IPS-18a (cell line): ENCODE measurements around the gene SMOC2.
"Not testable (repeated sequence)": the region's sequence is repeated elsewhere in the genome, so short reads cannot be mapped to it uniquely, and the experiment has no call there.

ENCODE experiments used
- H3K27ac ChIP-seq: one replicate; pipeline ENCODE4 v1.5.1; 2013; ENCODE audit warnings: low read length
- H3K27me3 ChIP-seq: one replicate; pipeline ENCODE4 v1.6.1; 2013; ENCODE audit warnings: mild to moderate bottlenecking, low read length; ENCODE audit not compliant: control insufficient read depth, insufficient read depth
- H3K36me3 ChIP-seq: one replicate; pipeline ENCODE4 v1.6.1; 2013; ENCODE audit warnings: low read depth, low read length; ENCODE audit not compliant: control insufficient read depth
- H3K4me1 ChIP-seq: one replicate; pipeline ENCODE4 v1.6.1; 2013; ENCODE audit warnings: low read depth, low read length; ENCODE audit not compliant: control insufficient read depth
- H3K4me3 ChIP-seq: one replicate; pipeline ENCODE4 v1.5.1; 2013; ENCODE audit warnings: low read length
- H3K9ac ChIP-seq: one replicate; pipeline ENCODE4 v1.6.1; 2013; ENCODE audit warnings: mild to moderate bottlenecking, low read length, moderate library complexity
- H3K9me3 ChIP-seq: one replicate; pipeline ENCODE4 v1.6.1; 2013; ENCODE audit warnings: low read depth, low read length; ENCODE audit not compliant: control insufficient read depth

SMOC2 gene

DNA sequence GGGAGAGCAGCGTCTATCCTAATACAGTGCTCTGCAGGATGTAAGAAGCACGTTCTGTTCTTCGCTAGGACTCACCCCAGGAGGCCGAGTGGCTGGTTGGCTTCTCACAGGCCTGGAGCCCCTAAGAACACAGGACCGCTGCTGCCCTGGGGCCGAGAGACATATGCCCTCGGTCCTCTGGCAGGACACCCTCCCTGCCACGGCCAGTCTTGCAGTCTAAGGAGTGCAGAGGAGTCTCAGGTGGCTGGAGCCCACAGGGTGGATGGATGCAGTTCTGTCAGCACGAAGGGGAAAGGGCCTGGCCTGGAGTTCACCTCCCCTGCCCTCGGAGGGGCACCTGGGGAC, 96.5 kb downstream of the SMOC2 start:
- Histone ChIP-seq H3K9me3 (no peaks in the 10 kb centered on the region), H3K4me3 (no peak overlapping the region), H3K4me1 (peaks cover 17% of the 10 kb centered on the region), H3K9ac (no peak overlapping the region), H3K27me3 (no peaks in the 10 kb centered on the region), H3K27ac (no peak overlapping the region), H3K36me3 (no peaks in the 10 kb centered on the region)

- not testable (repeated sequence) for H3K27ac ChIP-seq, H3K9ac ChIP-seq, H3K9me3 ChIP-seq, H3K27me3 ChIP-seq, H3K4me3 ChIP-seq, H3K36me3 ChIP-seq
- peaks cover 17% of the 10 kb centered on the region for H3K4me1 ChIP-seq
Observed at GRCh38 chr6:168538188-168538891, 97.4 kb downstream of the SMOC2 start.

- peaks cover 17% of the 10 kb centered on the region for H3K4me1 ChIP-seq
- H3K36me3 ChIP-seq, result no peaks in the 10 kb centered on the region
- no peak overlapping the region for H3K27ac ChIP-seq
- no peak overlapping the region for H3K4me3 ChIP-seq
- no peak overlapping the region for H3K9ac ChIP-seq
- no peaks in the 10 kb centered on the region for H3K9me3 ChIP-seq
- H3K27me3 ChIP-seq, result no peaks in the 10 kb centered on the region
Observed at GRCh38 chr6:168538892-168539811, 98.2 kb downstream of the SMOC2 start.

DNA sequence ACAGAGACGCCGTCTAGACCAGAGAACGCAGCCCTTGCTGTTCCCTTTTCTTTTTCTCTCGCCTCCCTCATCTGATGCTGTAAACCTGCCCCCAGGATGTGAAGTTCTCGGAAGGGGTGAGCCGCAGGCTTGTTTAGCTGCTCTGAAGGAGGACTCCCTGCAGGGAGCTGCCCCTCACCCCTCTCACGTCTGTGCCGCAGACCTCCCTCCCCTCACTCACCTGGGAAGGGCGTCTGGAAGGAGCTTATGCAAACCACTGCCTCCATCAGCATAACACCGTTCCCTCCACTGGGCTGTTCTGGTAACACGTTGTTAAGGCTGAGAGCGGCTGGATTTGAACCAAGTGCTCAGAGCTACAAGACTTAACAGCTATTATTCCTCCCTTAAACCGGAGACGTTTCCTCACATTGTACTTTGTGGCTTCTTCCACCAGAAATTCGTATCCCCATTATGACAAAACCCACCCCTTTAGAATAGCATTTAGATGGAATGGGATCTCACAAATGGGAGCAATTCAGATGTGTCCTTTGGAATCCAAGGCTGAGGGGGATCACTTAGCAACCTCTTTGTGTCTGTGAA, 99.8 kb downstream of the SMOC2 start:
- no peak overlapping the region for H3K9ac ChIP-seq
- no peak overlapping the region for H3K27ac ChIP-seq
- no peak overlapping the region for H3K4me3 ChIP-seq
- no peaks in the 10 kb centered on the region for H3K27me3 ChIP-seq
- H3K36me3 ChIP-seq, result no peaks in the 10 kb centered on the region
- H3K4me1 ChIP-seq, result peaks cover 17% of the 10 kb centered on the region
- H3K9me3 ChIP-seq, result no peaks in the 10 kb centered on the region

DNA sequence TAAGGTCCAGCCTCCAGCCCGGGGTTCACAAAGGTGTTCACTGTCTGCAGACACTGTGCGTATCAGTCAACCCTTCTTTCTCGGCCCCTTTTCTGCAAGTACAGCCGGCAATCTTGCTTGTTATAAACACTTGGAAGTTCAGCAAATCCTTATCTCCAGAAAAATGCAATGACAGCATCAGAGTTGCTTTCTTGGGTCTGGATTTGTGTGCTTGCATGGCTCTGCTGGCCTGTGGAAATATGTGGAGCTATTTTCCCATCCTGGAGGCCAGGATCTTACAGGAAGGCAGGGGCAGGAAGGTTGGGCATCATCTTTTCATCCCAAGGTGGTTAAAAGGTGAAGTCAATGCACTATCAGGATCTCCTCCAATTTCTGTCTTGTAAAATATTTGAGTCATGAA, 100.3 kb downstream of the SMOC2 start:
- H3K4me3 ChIP-seq, result no peak overlapping the region
- no peaks in the 10 kb centered on the region for H3K36me3 ChIP-seq
- H3K27ac ChIP-seq, result no peak overlapping the region
- peak overlapping the region; percentile 8 for H3K9ac ChIP-seq
- no peaks in the 10 kb centered on the region for H3K9me3 ChIP-seq
- H3K27me3 ChIP-seq, result no peaks in the 10 kb centered on the region
- peaks cover 17% of the 10 kb centered on the region for H3K4me1 ChIP-seq

GRCh38 chr6:168542301-168542700, 101.3 kb downstream of the SMOC2 start:
- H3K36me3 ChIP-seq, result no peaks in the 10 kb centered on the region
- no peak overlapping the region for H3K9ac ChIP-seq
- no peaks in the 10 kb centered on the region for H3K9me3 ChIP-seq
- H3K4me3 ChIP-seq, result no peak overlapping the region
- no peaks in the 10 kb centered on the region for H3K27me3 ChIP-seq
- H3K27ac ChIP-seq, result no peak overlapping the region
- peaks cover 17% of the 10 kb centered on the region for H3K4me1 ChIP-seq

DNA sequence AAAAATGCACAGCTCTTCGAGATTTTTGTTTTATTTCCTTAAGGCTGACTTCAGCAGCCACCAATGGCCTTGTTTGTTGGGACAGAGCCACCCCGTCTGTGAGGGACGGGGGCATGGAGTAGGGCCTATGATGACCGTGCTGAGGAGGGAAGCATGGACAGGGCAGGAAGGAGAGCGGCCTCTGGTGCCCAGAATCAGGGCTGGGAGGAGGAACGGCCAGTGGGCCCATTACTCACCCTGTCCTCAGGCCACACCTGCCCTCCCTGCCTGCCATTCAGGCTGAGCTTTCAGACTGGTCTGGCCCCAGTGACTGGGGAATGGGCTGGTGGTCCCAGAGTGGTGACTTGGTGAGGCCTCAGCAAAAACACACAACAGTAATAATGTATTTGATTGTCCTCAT, 104.4 kb downstream of the SMOC2 start:
- Histone ChIP-seq H3K4me1 (peaks cover 14% of the 10 kb centered on the region), H3K27me3 (no peaks in the 10 kb centered on the region), H3K9me3 (no peaks in the 10 kb centered on the region), H3K4me3 (no peak overlapping the region), H3K27ac (no peak overlapping the region), H3K9ac (no peak overlapping the region), H3K36me3 (no peaks in the 10 kb centered on the region)

GRCh38 chr6:168546151-168546550, 105.2 kb downstream of the SMOC2 start:
- no peak overlapping the region for H3K27ac ChIP-seq
- H3K36me3 ChIP-seq, result no peaks in the 10 kb centered on the region
- H3K9me3 ChIP-seq, result no peaks in the 10 kb centered on the region
- H3K27me3 ChIP-seq, result no peaks in the 10 kb centered on the region
- no peak overlapping the region for H3K4me3 ChIP-seq
- no peak overlapping the region for H3K9ac ChIP-seq
- H3K4me1 ChIP-seq, result peaks cover 10% of the 10 kb centered on the region

DNA sequence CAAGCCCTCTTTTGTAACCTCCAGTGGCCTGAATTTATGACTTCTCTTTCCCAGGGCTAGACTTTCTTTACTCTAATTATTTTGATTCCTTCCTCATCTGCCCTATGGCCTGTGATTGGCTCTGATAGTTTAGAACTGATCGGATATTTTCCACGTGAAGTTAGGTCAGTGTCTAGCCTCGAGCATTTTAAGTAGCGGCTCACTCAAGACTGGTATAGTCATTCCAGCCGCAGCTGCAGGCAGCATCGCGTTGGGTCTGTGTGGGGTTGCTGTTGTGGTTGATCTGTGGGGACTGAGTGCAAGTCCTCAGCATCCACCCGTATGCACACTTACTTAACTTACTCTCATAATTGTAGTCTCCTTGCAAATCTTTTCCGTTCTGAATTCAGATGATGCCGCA, 105.7 kb downstream of the SMOC2 start:
- Histone ChIP-seq H3K9me3 (no peaks in the 10 kb centered on the region), H3K4me1 (peaks cover 4% of the 10 kb centered on the region), H3K27ac (no peak overlapping the region), H3K27me3 (no peaks in the 10 kb centered on the region), H3K4me3 (no peak overlapping the region), H3K9ac (no peak overlapping the region), H3K36me3 (no peaks in the 10 kb centered on the region)

DNA sequence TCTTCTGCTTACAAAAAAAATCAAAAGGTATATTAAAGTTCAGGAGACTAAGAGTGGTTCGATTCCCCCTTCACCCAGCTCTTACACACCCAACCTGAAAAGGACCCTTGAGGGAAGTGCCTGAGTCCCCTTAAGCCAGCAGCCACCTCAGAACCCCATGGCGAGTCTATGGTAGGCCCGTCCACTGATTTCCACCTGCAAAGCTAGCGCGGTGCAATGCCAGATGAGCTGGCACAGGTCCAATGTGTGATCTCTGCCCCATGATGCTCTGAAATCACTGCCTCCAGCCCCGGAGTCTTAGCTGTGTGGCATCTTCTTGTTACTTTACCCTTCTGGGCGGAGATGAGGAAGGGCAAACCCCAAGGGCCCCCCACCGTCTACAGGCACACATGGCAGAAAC, 109.3 kb downstream of the SMOC2 start:
- Histone ChIP-seq H3K27ac (no peak overlapping the region), H3K9me3 (no peaks in the 10 kb centered on the region), H3K4me3 (no peak overlapping the region), H3K9ac (no peak overlapping the region), H3K27me3 (no peaks in the 10 kb centered on the region), H3K36me3 (no peaks in the 10 kb centered on the region), H3K4me1 (no peaks in the 10 kb centered on the region)

- H3K4me1 ChIP-seq, result no peaks in the 10 kb centered on the region
- H3K9ac ChIP-seq, result no peak overlapping the region
- H3K27ac ChIP-seq, result no peak overlapping the region
- no peaks in the 10 kb centered on the region for H3K27me3 ChIP-seq
- no peak overlapping the region for H3K4me3 ChIP-seq
- no peaks in the 10 kb centered on the region for H3K9me3 ChIP-seq
- H3K36me3 ChIP-seq, result no peaks in the 10 kb centered on the region
Observed at GRCh38 chr6:168554472-168554871, 113.5 kb downstream of the SMOC2 start.
